Measurements from ENCODE around the gene SEM1. TPM values are rescaled to one million over a fixed set of nuclear protein-coding genes. Genes with fewer than 3 reads are reported as not detected.
"Not testable (repeated sequence)": the region's sequence is repeated elsewhere in the genome, so short reads cannot be mapped to it uniquely, and the experiment has no call there.

Gene SEM1
- total RNA-seq, 1 experiment from 2014 or later = 79.9 TPM

DNA sequence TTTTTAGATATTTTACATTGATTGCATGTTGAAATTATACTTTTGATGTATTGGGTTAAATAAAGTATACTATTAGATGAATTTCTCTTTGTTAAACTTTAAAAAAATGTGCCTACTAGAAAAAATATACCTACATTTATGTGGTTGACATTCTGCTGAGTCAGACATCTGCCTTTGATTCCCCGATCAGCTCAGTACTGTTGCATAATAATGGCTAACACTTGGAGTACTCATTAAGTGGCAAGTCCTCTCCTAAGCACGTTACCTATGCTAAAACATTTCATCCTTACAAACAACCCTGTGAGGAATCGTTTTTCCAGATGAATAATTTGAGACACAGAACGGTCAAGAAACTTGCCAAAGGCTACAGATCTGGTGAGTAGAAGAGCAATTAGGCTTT lies 14.0 kb upstream of the SEM1 start:
- Histone ChIP-seq H4K91ac (ENCODE audit: insufficient read length, low read depth, low read length) (no peak overlapping the region), H2BK20ac (ENCODE audit: low read depth, low read length, poor library complexity, severe bottlenecking) (no peak overlapping the region), H4K20me1 (ENCODE audit: control insufficient read depth, insufficient read depth, insufficient read length) (no peaks in the 10 kb centered on the region), H3K18ac (ENCODE audit: insufficient read length, low read depth, low read length) (no peak overlapping the region), H3K4me1 (ENCODE audit: insufficient read depth, low read length) (peaks cover 5% of the 10 kb centered on the region), H2BK5ac (ENCODE audit: insufficient read length, low read length) (no peak overlapping the region), H3K9ac (ENCODE audit: extremely low read depth, insufficient read length, low read length) (no peak overlapping the region), H2BK15ac (ENCODE audit: low read depth, low read length) (no peak overlapping the region), H3K23me2 (ENCODE audit: insufficient read length, low read depth, low read length, poor library complexity, severe bottlenecking) (no peaks in the 10 kb centered on the region), H3K79me2 (ENCODE audit: insufficient read depth, low read length) (no peaks in the 10 kb centered on the region), H3K9me3 (ENCODE audit: control insufficient read depth, low read depth, low read length) (no peaks in the 10 kb centered on the region), H3K79me1 (ENCODE audit: insufficient read depth, low read depth, low read length, poor library complexity, severe bottlenecking) (no peaks in the 10 kb centered on the region), H3K27ac (ENCODE audit: insufficient read length, low read depth, low read length) (no peak overlapping the region), H2BK12ac (ENCODE audit: insufficient read length, low read depth, low read length) (no peak overlapping the region), H2AK5ac (ENCODE audit: insufficient read length, low read length) (no peak overlapping the region), H3K27me3 (ENCODE audit: insufficient read depth, low read length) (no peaks in the 10 kb centered on the region), H3K4me2 (ENCODE audit: insufficient read depth, insufficient read length, low read length) (no peak overlapping the region), H4K5ac (ENCODE audit: insufficient read length, low read depth, low read length) (no peak overlapping the region), H3K56ac (ENCODE audit: insufficient read length, low read depth, low read length) (no peak overlapping the region), H3K23ac (ENCODE audit: insufficient read length, low read depth, low read length) (no peak overlapping the region), H3K14ac (ENCODE audit: insufficient read depth, low read length) (no peak overlapping the region), H2BK120ac (ENCODE audit: low read depth, low read length, poor library complexity, severe bottlenecking) (no peak overlapping the region), H3K4ac (ENCODE audit: low read depth, low read length) (no peak overlapping the region), H2AFZ (ENCODE audit: low read length) (peak overlapping the region; percentile 89), H3T11ph (ENCODE audit: low read length) (no peak overlapping the region), H4K8ac (replicated peaks; ENCODE audit: insufficient read length, low read depth, low read length) (no peak overlapping the region)
- no peak overlapping the region; a peak in 1 of 5 replicates for H3K4me3 Mint-ChIP-seq
- peak overlapping the region in 1 of 3 experiments; percentile 45; a peak in 1 of 7 replicates for H3K27ac Mint-ChIP-seq
- H3K36me3 Mint-ChIP-seq (ENCODE audit: insufficient read depth in 1 of 3, low read depth in 3 of 3) = peaks cover 0 to 2% (median 0%) of the 10 kb centered on the region in 3 experiments; a peak in 1 of 7 replicates
- TF ChIP-seq, protein P1, sequence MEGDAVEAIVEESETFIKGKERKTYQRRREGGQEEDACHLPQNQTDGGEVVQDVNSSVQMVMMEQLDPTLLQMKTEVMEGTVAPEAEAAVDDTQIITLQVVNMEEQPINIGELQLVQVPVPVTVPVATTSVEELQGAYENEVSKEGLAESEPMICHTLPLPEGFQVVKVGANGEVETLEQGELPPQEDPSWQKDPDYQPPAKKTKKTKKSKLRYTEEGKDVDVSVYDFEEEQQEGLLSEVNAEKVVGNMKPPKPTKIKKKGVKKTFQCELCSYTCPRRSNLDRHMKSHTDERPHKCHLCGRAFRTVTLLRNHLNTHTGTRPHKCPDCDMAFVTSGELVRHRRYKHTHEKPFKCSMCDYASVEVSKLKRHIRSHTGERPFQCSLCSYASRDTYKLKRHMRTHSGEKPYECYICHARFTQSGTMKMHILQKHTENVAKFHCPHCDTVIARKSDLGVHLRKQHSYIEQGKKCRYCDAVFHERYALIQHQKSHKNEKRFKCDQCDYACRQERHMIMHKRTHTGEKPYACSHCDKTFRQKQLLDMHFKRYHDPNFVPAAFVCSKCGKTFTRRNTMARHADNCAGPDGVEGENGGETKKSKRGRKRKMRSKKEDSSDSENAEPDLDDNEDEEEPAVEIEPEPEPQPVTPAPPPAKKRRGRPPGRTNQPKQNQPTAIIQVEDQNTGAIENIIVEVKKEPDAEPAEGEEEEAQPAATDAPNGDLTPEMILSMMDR (conservative IDR thresholded peaks at IDR 0.05) = no peak
- no peak for DNase-seq
- WGBS (ENCODE audit: extremely low coverage, insufficient read length, low lambda C conversion rate) = no CpG with 5 or more reads among the region's 4 CpGs
- H3K9me3 Mint-ChIP-seq = peaks cover 0 to 4% of the 10 kb centered on the region in 2 experiments; a peak in 1 of 5 replicates
- peaks cover 17 to 19% of the 10 kb centered on the region in 2 experiments for H3K4me1 Mint-ChIP-seq
- no peaks in the 10 kb centered on the region for H3K27me3 Mint-ChIP-seq (ENCODE audit: low read depth)

DNA sequence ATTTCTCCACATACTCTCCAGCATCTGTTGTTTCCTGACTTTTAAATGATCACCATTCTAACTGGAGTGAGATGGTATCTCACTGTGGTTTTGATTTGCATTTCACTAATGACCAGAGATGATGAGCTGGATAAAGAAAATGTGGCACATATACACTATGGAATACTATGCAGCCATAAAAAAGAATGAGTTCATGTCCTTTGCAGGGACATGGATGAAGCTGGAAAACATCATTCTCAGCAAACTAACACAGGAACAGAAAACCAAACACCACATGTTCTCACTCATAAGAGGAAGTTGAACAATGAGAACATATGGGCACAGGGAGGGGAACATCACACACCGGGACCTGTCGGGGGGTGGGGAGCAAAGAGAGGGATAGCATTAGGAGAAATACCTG lies 13.3 kb upstream of the SEM1 start:
- no CpG with 5 or more reads among the region's 2 CpGs for WGBS (ENCODE audit: extremely low coverage, insufficient read length, low lambda C conversion rate)
- H2BK15ac ChIP-seq (ENCODE audit: low read depth, low read length); H2BK5ac ChIP-seq (ENCODE audit: insufficient read length, low read length); H2AFZ ChIP-seq (ENCODE audit: low read length); H4K8ac ChIP-seq (replicated peaks; ENCODE audit: insufficient read length, low read depth, low read length); H2AK5ac ChIP-seq (ENCODE audit: insufficient read length, low read length); H4K20me1 ChIP-seq (ENCODE audit: control insufficient read depth, insufficient read depth, insufficient read length); H3K79me2 ChIP-seq (ENCODE audit: insufficient read depth, low read length); H3K9ac ChIP-seq (ENCODE audit: extremely low read depth, insufficient read length, low read length); H3K4me3 Mint-ChIP-seq; H3K36me3 Mint-ChIP-seq (ENCODE audit: insufficient read depth in 1 of 3, low read depth in 3 of 3); H2BK12ac ChIP-seq (ENCODE audit: insufficient read length, low read depth, low read length); DNase-seq; H3K23me2 ChIP-seq (ENCODE audit: insufficient read length, low read depth, low read length, poor library complexity, severe bottlenecking); H3K27ac Mint-ChIP-seq; H4K91ac ChIP-seq (ENCODE audit: insufficient read length, low read depth, low read length); H3K9me3 Mint-ChIP-seq; H3K27me3 ChIP-seq (ENCODE audit: insufficient read depth, low read length); H3K79me1 ChIP-seq (ENCODE audit: insufficient read depth, low read depth, low read length, poor library complexity, severe bottlenecking); H2BK120ac ChIP-seq (ENCODE audit: low read depth, low read length, poor library complexity, severe bottlenecking); H3K9me3 ChIP-seq (ENCODE audit: control insufficient read depth, low read depth, low read length); H3K4ac ChIP-seq (ENCODE audit: low read depth, low read length); H3K27me3 Mint-ChIP-seq (ENCODE audit: low read depth); H3K4me1 ChIP-seq (ENCODE audit: insufficient read depth, low read length); H3K56ac ChIP-seq (ENCODE audit: insufficient read length, low read depth, low read length); H3K4me2 ChIP-seq (ENCODE audit: insufficient read depth, insufficient read length, low read length); H3K23ac ChIP-seq (ENCODE audit: insufficient read length, low read depth, low read length); H3K14ac ChIP-seq (ENCODE audit: insufficient read depth, low read length); H3T11ph ChIP-seq (ENCODE audit: low read length); H2BK20ac ChIP-seq (ENCODE audit: low read depth, low read length, poor library complexity, severe bottlenecking); H3K18ac ChIP-seq (ENCODE audit: insufficient read length, low read depth, low read length); H3K27ac ChIP-seq (ENCODE audit: insufficient read length, low read depth, low read length); H4K5ac ChIP-seq (ENCODE audit: insufficient read length, low read depth, low read length): not testable (repeated sequence)
- H3K4me1 Mint-ChIP-seq = peaks cover 21% of the 10 kb centered on the region in 2 experiments

All from H9 (cell line).